ENCODE measurements around the gene CDK4. TPM values are rescaled to one million over a fixed set of nuclear protein-coding genes. Genes with fewer than 3 reads are reported as not detected.

The CDK4 gene
- total RNA-seq, 1 experiment from 2014 or later = 156 TPM

GRCh38 chr12:57780284-57780897 lies 28.3 kb upstream of the CDK4 start:
- H4K20me1 ChIP-seq (ENCODE audit: insufficient read depth) = no peaks in the 10 kb centered on the region
- H3K79me2 ChIP-seq (ENCODE audit: low read depth) = peaks cover 14% of the 10 kb centered on the region
- H3K4me1 ChIP-seq (replicated peaks; ENCODE audit: insufficient read depth) = peaks cover 8% of the 10 kb centered on the region
- H3K27me3 ChIP-seq (ENCODE audit: insufficient read depth, low read depth) = no peaks in the 10 kb centered on the region
- ChIA-PET POLR2A (ENCODE audit: unreplicated experiment) (no interaction called here), CTCF (no interaction called here)
- no peak for DNase-seq
- no TSS peak for BruUV-seq (replicated peaks)
- H3K4me3 ChIP-seq = no peak overlapping the region
- peaks cover 8% of the 10 kb centered on the region for H3K36me3 ChIP-seq (ENCODE audit: low read depth)
- H2AFZ ChIP-seq = no peak overlapping the region
- H3F3A ChIP-seq (ENCODE audit: insufficient read depth, low read depth) = peaks cover 10% of the 10 kb centered on the region; the same call in 1 of the 2 replicates
- H3K27ac ChIP-seq = no peak overlapping the region
- H3K4me2 ChIP-seq = no peak overlapping the region
- H3K9me2 ChIP-seq (ENCODE audit: insufficient read depth) = no peaks in the 10 kb centered on the region
- no peak for TF ChIP-seq CTCF (conservative IDR thresholded peaks at IDR 0.05)
- no peak for TF ChIP-seq EZH2 (IDR thresholded peaks at IDR 0.05; ENCODE audit: low read depth)
- intact Hi-C loops (cut with micrococcal nuclease; ENCODE audit: unreplicated experiment) = no loop called here
- H3K9me3 ChIP-seq (ENCODE audit: insufficient read depth, low read depth) = no peaks in the 10 kb centered on the region

DNA sequence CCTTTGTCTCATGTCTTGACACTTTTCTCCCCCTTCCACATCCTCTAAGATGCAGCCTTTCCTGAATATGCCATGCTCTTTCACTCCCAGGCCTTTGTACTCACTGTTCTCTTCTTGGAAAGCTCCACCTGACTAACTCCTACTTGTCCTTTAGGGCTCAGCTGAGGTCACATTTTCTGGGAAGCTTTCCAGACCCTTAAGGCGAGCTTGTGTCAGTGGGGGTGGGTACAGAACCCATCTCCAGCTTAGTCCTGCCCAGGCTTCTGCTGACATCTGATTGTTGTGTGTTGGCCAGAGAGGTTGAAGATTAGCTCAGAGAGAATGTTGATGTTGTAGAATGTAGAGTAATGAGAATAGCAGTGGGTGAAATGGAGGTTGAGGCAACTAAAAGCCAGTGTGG lies 27.6 kb upstream of the CDK4 start:
- no peak overlapping the region for H3K4me2 ChIP-seq
- no peaks in the 10 kb centered on the region for H4K20me1 ChIP-seq (ENCODE audit: insufficient read depth)
- intact Hi-C loops (cut with micrococcal nuclease; ENCODE audit: unreplicated experiment) = no loop called here
- TF ChIP-seq EZH2 (IDR thresholded peaks at IDR 0.05; ENCODE audit: low read depth) (no peak), CTCF (conservative IDR thresholded peaks at IDR 0.05) (no peak)
- H3K4me1 ChIP-seq (replicated peaks; ENCODE audit: insufficient read depth) = peaks cover 8% of the 10 kb centered on the region
- H3K36me3 ChIP-seq (ENCODE audit: low read depth) = peaks cover 5% of the 10 kb centered on the region; the same call in 1 of the 2 replicates
- no peak overlapping the region for H3K27ac ChIP-seq
- H3K9me2 ChIP-seq (ENCODE audit: insufficient read depth) = no peaks in the 10 kb centered on the region
- BruUV-seq (replicated peaks) = no TSS peak
- no peak overlapping the region for H2AFZ ChIP-seq
- ChIA-PET POLR2A (ENCODE audit: unreplicated experiment) (no interaction called here), CTCF (no interaction called here)
- peaks cover 14% of the 10 kb centered on the region for H3K79me2 ChIP-seq (ENCODE audit: low read depth)
- no peaks in the 10 kb centered on the region for H3K9me3 ChIP-seq (ENCODE audit: insufficient read depth, low read depth)
- peaks cover 10% of the 10 kb centered on the region; the same call in 1 of the 2 replicates for H3F3A ChIP-seq (ENCODE audit: insufficient read depth, low read depth)
- no peak overlapping the region for H3K4me3 ChIP-seq
- no peaks in the 10 kb centered on the region for H3K27me3 ChIP-seq (ENCODE audit: insufficient read depth, low read depth)
- no peak for DNase-seq

DNA sequence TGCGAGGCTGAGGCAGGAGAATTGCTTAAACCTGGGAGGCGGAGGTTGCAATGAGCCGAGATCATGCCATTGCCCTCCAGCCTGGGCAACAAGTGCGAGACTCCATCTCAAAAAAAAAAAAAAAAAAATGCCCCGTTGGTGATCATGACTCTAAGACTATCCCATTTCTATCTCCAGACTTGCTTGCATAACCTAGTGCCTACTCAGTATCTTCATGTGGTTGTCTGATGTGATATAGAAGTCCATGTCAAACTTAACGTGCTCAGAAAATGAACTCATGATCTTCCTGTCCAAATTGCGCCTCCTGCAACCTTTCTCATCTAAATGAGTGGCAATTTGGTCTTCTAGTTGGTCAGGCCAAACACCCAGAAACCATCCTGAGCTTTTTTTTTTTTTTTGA lies 25.8 kb upstream of the CDK4 start:
- Histone ChIP-seq H3K27ac (no peak overlapping the region), H3K9me2 (ENCODE audit: insufficient read depth) (no peaks in the 10 kb centered on the region), H2AFZ (no peak overlapping the region), H3K36me3 (ENCODE audit: low read depth) (no peaks in the 10 kb centered on the region), H3K4me1 (replicated peaks; ENCODE audit: insufficient read depth) (peaks cover 8% of the 10 kb centered on the region; the same call in 1 of the 2 replicates), H3K4me3 (no peak overlapping the region), H3K27me3 (ENCODE audit: insufficient read depth, low read depth) (no peaks in the 10 kb centered on the region), H3K79me2 (ENCODE audit: low read depth) (peaks cover 11% of the 10 kb centered on the region), H4K20me1 (ENCODE audit: insufficient read depth) (no peaks in the 10 kb centered on the region), H3K4me2 (no peak overlapping the region), H3K9me3 (ENCODE audit: insufficient read depth, low read depth) (no peaks in the 10 kb centered on the region), H3F3A (ENCODE audit: insufficient read depth, low read depth) (peaks cover 10% of the 10 kb centered on the region; the same call in 1 of the 2 replicates)
- intact Hi-C loops (cut with micrococcal nuclease; ENCODE audit: unreplicated experiment) = no loop called here
- no TSS peak for BruUV-seq (replicated peaks)
- CTCF ChIA-PET = no interaction called here
- POLR2A ChIA-PET (ENCODE audit: unreplicated experiment) = interaction anchor here (0.6 kb wide), 1 partner anchor 19 kb away, joined by 5 read pairs; no protein-coding TSS in a partner anchor
- TF ChIP-seq CTCF (conservative IDR thresholded peaks at IDR 0.05) (no peak), EZH2 (IDR thresholded peaks at IDR 0.05; ENCODE audit: low read depth) (no peak)
- no peak for DNase-seq

All from PC-9 (cell line).